Heart right ventricle (tissue), 16 donors: ENCODE data around the gene PRR30. TPM values are rescaled to one million over a fixed set of nuclear protein-coding genes. Genes with fewer than 3 reads are reported as not detected.

Source experiments
- ATAC-seq, 8 donors: fragments of 200-7000 bp; cut with Tn5 transposase; one replicate each; pipeline ENCODE4 v1.9.1; 2020; ENCODE audit warnings: mild to moderate bottlenecking in 8 of 8, moderate library complexity in 8 of 8, moderate number of reproducible peaks in 1 of 8
- DNase-seq, 2 donors: peaks; one replicate each; pipeline ENCODE4 v3.0.0-alpha.2; 2020
- H3K27ac ChIP-seq, 10 donors: fragments of 200-600 bp; sonication (generic) in 2 of 10; one replicate each; pipeline versions ENCODE4 v1.5.0 to v1.8.0; 2020 to 2022; ENCODE audit warnings: mild to moderate bottlenecking in 3 of 10
- H3K27me3 ChIP-seq, 7 donors: fragments of 200-600 bp; one replicate each; pipeline ENCODE4 v1.8.0; 2021 to 2022; ENCODE audit warnings: mild to moderate bottlenecking in 2 of 7
- H3K36me3 ChIP-seq, 9 donors: fragments of 200-600 bp; sonication (generic) in 1 of 9; one replicate each; pipeline versions ENCODE4 v1.5.0 to v1.8.0; 2020 to 2022; ENCODE audit warnings: mild to moderate bottlenecking in 2 of 9
- H3K4me1 ChIP-seq, 9 donors: fragments of 200-600 bp; sonication (generic) in 1 of 9; one replicate each; pipeline versions ENCODE4 v1.5.0 to v1.8.0; 2020 to 2022; ENCODE audit warnings: mild to moderate bottlenecking in 4 of 9
- H3K4me3 ChIP-seq, 10 donors: fragments of 200-600 bp; sonication (generic) in 2 of 10; one replicate each; pipeline versions ENCODE4 v1.5.0 to v1.8.0; 2020 to 2022; ENCODE audit warnings: mild to moderate bottlenecking in 7 of 10, moderate library complexity in 2 of 10
- H3K9me3 ChIP-seq, 11 donors: fragments of 200-600 bp in 10 of 11; sonication (generic) in 2 of 11; one replicate each; pipeline versions ENCODE4 v1.5.0 to v1.8.0; 2013 to 2022; ENCODE audit warnings: mild to moderate bottlenecking in 2 of 11, control low read depth in 1 of 11, moderate library complexity in 1 of 11
- WGBS, 2 donors: extraction: QIAGEN DNeasy Blood & Tissue Kit; methylation state at CpG; one replicate each; pipeline ENCODE4 v1.1.7; 2013; ENCODE audit warnings: inconsistent platforms in 1 of 2; 5-methylcytosine and 5-hydroxymethylcytosine counted together
- intact Hi-C, 10 donors: fragments of 100-400 bp; cut with DNase I; formaldehyde crosslinking; loops; one replicate each; pipeline versions ENCODE4 v1.11.1 to v1.14.2; 2022
- polyA plus RNA-seq, 2 donors: library from polyadenylated mRNA; stranded (reverse); fragments of 200-250 nt; gene quantifications; one replicate each; pipeline ENCODE4 v1.2.3, GENCODE V29; 2013
- total RNA-seq, 10 donors: library from RNA; stranded (reverse); fragmentation: NEBNext Ultra II Directional in 3 of 10; extraction: Animal tissue kit (Norgen Biotek cat#: 25700) in 3 of 10; gene quantifications; one replicate each; pipeline versions ENCODE4 v1.2.1 to v1.2.4, GENCODE V29; 2021 to 2023
- TF ChIP-seq, protein P1 (sequence below), 9 donors: fragments of 200-600 bp; sonication (generic) in 2 of 9; IDR thresholded peaks; one replicate each; pipeline versions ENCODE4 v1.5.0 to v1.8.0; 2021 to 2022; ENCODE audit warnings: antibody characterized with exemption in 9 of 9, mild to moderate bottlenecking in 5 of 9, moderate library complexity in 1 of 9
- donor health status: Arrhythmogenic right ventricular cardiomyopathy.
- donor health status: ischemic (EF 13 %, LVEDD 7.1; RV severe dilation, severe dysfunction).
- donor health status: healthy with polysubstance abuse.
- donor health status: DM: no; HTN: yes; CAD: no.
- donor health status: DM: no; HTN: no; CAD: no.
- donor health status: ischemic (EF 25% LVEDD 6.9; RV normal size, moderate dysfunction).
- donor health status: ischemic (EF 25% LVEDD 5.7; RV mildly dilated, moderate dysfunction).
- donor health status: healthy.
- donor health status: DM: yes; HTN: yes; CAD: no.
- donor health status: Ischemic cardiomyopathy.
- donor health status: ischemic (EF 35%, LVEDD 5.7; RV mildly dilated, moderate dysfunction).
- donor health status: nonischemic (EF 11% LVEDD 7.7; RV severe dilation, severe dysfunction).
- donor health status: DM: yes; HTN: yes; CAD: no.
- donor health status: PGD.
- donor health status: ischemic (EF 29% LVEDD 5.4; RV normal size, mild dysfunction).
- donor health status: nonischemic (EF 23%, LVEDD 6.1; RV moderate dilation, normal function).

Gene PRR30
- total and polyA plus RNA-seq, 12 donors = not detected

DNA sequence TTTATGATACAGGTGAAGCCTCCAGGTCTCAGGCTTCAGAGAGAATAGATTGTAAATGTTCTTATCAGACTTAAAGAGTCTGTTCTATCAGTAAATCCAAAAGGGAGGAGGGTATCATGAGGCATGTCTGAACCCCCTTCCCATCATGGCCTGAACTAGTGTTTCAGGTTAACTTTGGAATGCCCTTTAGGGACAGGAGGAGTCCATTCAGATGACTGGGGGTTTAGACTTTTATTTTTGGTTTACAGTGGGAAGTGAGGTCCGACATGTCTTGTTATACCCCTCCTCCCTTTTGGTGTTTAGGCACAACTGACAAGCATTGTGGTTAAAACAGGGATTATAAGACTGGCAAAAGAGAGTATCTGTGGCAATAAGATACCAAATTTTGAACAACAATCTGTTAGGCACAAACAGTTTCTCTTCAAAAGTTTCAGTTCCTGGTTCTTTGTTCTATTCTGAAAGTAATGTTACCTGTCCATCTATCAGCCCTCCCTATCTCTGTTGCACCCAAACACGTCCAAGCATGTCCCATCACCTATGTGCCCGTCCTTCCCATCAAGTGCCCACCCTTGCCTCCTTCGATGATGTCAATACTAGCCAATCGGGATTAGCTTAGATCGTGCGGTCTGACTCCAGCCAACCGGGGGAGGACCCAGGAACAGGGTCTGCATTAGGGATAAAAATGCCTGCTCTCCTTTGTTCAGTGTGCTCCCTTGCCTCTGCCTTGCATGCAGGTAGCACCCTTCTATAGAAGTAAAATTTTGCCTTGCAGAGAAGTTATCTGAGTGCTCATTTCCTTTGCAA is 26.0 kb upstream of the PRR30 start:
- TF ChIP-seq, protein P1, sequence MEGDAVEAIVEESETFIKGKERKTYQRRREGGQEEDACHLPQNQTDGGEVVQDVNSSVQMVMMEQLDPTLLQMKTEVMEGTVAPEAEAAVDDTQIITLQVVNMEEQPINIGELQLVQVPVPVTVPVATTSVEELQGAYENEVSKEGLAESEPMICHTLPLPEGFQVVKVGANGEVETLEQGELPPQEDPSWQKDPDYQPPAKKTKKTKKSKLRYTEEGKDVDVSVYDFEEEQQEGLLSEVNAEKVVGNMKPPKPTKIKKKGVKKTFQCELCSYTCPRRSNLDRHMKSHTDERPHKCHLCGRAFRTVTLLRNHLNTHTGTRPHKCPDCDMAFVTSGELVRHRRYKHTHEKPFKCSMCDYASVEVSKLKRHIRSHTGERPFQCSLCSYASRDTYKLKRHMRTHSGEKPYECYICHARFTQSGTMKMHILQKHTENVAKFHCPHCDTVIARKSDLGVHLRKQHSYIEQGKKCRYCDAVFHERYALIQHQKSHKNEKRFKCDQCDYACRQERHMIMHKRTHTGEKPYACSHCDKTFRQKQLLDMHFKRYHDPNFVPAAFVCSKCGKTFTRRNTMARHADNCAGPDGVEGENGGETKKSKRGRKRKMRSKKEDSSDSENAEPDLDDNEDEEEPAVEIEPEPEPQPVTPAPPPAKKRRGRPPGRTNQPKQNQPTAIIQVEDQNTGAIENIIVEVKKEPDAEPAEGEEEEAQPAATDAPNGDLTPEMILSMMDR (IDR thresholded peaks at IDR 0.05) = no peak
- ATAC-seq (no peak), DNase-seq (no peak)
- intact Hi-C loops = no loop called here
- Histone ChIP-seq H3K4me3 (no peak overlapping the region), H3K27me3 (peaks cover 0 to 3% (median 0%) of the 10 kb centered on the region in 7 donors), H3K27ac (no peak overlapping the region), H3K36me3 (no peaks in the 10 kb centered on the region), H3K9me3 (no peaks in the 10 kb centered on the region), H3K4me1 (peaks cover 0 to 9% (median 0%) of the 10 kb centered on the region in 9 donors)
- WGBS, 2 donors = 82 to 87% methylated on average over 8 of the region's 8 CpGs

GRCh38 chr2:27162151-27163121 is 23.2 kb upstream of the PRR30 start:
- H3K27me3 ChIP-seq = peaks cover 0 to 7% (median 0%) of the 10 kb centered on the region in 7 donors
- H3K27ac ChIP-seq = no peak overlapping the region
- 83 to 85% methylated on average over 15 of the region's 15 CpGs for WGBS, 2 donors
- H3K4me1 ChIP-seq = no peaks in the 10 kb centered on the region
- H3K4me3 ChIP-seq = no peak overlapping the region
- no peaks in the 10 kb centered on the region for H3K36me3 ChIP-seq
- no peaks in the 10 kb centered on the region for H3K9me3 ChIP-seq
- intact Hi-C loops = no loop called here
- ATAC-seq = no peak
- no peak for DNase-seq
- TF ChIP-seq, protein P1 (IDR thresholded peaks at IDR 0.05) = no peak

- Histone ChIP-seq H3K9me3 (no peaks in the 10 kb centered on the region), H3K27ac (no peak overlapping the region), H3K36me3 (no peaks in the 10 kb centered on the region), H3K4me3 (no peak overlapping the region), H3K4me1 (no peaks in the 10 kb centered on the region), H3K27me3 (peaks cover 0 to 7% (median 0%) of the 10 kb centered on the region in 7 donors)
- WGBS, 2 donors = 84 to 85% methylated on average over 9 of the region's 9 CpGs
- DNase-seq (no peak), ATAC-seq (no peak)
- TF ChIP-seq, protein P1 (IDR thresholded peaks at IDR 0.05) = no peak
- intact Hi-C loops = no loop called here
These were observed 21.0 kb upstream of the PRR30 start for GRCh38 chr2:27160191-27160590.

DNA sequence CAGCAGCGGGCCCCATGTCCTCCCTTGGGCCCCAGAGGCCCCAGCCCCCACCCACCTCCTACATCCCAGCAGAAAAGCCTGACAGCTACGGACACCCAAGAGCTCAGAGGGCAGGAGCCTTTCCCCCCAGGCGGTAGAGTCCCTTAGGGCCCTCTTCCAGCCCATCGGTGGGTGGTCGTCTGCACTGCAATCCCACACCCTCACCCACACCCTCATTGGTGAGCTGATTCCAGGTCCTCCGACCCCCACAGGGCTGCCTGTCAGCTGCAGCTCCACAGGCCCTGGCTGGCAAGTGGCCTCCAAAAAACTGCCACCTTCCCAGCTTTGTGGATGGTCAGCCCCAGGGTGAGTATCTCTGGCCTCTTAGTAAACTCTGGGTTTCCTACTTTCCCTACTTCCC is 20.1 kb upstream of the PRR30 start:
- H3K27me3 ChIP-seq = peaks cover 0 to 7% (median 0%) of the 10 kb centered on the region in 7 donors
- ATAC-seq (peak in 1 of 8 donors; percentile 26), DNase-seq (no peak)
- WGBS, 2 donors = 71 to 73% methylated on average over 6 of the region's 6 CpGs
- no peak overlapping the region for H3K4me3 ChIP-seq
- TF ChIP-seq, protein P1 (IDR thresholded peaks at IDR 0.05) = no peak
- intact Hi-C loops = no loop called here
- H3K36me3 ChIP-seq = no peaks in the 10 kb centered on the region
- H3K4me1 ChIP-seq = no peaks in the 10 kb centered on the region
- H3K9me3 ChIP-seq = no peaks in the 10 kb centered on the region
- H3K27ac ChIP-seq = no peak overlapping the region
